Testis (tissue), 2 donors: ENCODE results near the gene LDAH.

ENCODE experiments used
- POLR2A ChIP-seq: fragments of 450-650 bp; IDR thresholded peaks from one replicate; pipeline ENCODE4 v1.6.1; 2017; ENCODE audit warnings: antibody characterized with exemption, mild to moderate bottlenecking, moderate library complexity
- TF ChIP-seq, protein P1 (sequence below), 3 experiments: fragments of 450-650 bp in 2 of 3; fragments of 200-600 bp in 1 of 3; sonication (generic) in 1 of 3; IDR thresholded peaks; one replicate each; pipeline ENCODE4 v1.5.1; 2016 to 2019; ENCODE audit warnings: antibody characterized with exemption in 3 of 3, mild to moderate bottlenecking in 2 of 3, moderate library complexity in 1 of 3

DNA sequence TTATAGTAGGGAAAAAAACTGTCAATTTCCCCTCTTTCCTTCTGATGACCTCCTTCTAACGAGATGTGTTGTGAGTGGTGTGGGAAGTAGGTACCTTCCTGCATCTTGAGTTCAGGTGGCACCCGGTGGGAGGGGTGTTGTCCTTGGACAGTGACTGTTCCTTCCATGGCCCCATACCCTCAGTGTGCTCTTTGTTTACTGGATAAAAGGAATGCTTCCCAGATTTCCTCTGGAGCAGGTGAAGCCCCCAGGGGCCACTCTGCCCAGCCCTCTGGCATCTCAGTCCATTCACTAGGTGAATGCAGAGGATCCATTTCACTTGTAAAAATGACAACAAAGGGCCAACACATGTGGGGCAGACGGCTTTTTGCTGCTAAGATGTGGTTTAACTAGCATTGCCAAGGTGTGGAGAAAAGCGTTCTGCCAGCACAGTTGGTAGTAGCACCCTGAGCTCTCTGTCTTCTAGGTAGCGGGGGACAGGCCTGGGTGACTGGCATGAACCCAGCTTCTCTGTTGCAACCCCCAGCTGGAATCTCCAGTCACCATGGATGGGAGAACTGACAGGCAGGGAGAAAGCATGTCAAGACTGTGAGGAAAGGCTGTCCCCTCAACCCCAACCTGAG is 149.1 kb downstream of the LDAH start:
- no peak for TF ChIP-seq POLR2A
- TF ChIP-seq, protein P1, sequence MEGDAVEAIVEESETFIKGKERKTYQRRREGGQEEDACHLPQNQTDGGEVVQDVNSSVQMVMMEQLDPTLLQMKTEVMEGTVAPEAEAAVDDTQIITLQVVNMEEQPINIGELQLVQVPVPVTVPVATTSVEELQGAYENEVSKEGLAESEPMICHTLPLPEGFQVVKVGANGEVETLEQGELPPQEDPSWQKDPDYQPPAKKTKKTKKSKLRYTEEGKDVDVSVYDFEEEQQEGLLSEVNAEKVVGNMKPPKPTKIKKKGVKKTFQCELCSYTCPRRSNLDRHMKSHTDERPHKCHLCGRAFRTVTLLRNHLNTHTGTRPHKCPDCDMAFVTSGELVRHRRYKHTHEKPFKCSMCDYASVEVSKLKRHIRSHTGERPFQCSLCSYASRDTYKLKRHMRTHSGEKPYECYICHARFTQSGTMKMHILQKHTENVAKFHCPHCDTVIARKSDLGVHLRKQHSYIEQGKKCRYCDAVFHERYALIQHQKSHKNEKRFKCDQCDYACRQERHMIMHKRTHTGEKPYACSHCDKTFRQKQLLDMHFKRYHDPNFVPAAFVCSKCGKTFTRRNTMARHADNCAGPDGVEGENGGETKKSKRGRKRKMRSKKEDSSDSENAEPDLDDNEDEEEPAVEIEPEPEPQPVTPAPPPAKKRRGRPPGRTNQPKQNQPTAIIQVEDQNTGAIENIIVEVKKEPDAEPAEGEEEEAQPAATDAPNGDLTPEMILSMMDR (IDR thresholded peaks at IDR 0.05) = no peak
